ENCODE results near the gene PSMA5.

PSMA5 gene

DNA sequence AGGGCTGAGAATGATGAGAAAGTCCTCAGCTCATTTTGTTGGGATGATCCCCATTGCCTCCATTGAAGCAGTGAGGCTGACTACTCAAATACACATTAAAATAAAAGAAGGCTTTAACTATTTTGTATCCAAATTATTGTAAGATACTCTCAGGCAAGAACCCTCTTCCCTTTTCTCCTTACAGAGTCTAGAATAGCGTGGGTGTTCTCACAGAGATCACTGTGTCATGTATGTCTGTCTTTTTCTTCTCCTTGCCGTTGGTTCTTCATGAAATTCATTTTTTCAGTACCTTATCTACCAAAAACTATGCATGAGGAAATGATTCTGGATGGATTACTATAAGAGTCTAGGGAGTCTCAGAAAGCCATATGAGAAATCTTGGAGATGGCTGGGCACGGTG, 58.6 kb downstream of the PSMA5 start:
- DNase-seq = no peak

DNA sequence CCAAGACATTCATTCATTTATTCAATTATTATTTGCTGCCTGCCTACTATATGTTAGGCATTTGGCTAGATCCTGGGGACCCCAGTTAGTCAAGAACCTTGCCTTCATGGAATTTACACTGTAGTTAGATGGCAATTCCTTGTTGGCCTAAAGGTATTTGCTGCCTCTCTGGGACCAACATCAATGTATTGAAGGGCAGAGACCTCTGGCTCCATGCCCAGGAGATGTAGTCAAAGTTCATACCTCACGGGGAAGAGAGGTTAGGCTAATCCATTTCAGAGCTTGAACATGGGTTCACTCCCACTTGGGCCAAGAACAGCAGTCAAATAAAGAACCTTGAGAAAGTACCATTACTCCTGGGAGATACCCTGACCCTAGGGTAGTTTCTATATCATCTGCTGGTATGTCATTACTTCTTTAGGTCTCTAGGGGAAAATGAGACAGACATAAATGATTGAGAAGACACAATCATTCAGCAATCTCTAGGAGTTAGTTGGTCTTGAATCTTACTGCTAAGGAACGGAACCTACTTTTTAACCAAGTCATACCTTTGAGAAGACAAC, 60.5 kb downstream of the PSMA5 start:
- DNase-seq = no peak

DNA sequence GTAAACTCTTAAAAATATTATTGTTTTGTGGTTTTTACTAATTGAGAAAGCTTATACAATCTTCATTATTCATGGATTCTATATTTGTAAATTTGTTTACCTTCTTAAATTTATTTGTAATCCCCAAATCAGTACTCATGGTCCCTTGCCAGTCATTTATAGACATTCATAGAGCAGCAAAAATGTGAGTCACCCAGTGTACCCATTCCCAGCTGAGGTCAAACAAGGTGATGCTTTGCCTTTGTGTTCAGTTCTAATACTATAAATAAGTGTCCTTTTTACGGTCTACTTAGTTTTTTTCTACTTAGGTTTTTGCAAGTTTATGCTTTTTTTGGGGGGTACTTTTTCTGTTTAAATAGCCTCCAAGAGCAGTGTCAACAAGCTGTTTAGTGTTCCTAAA, 64.6 kb downstream of the PSMA5 start:
- DNase-seq = no peak

DNA sequence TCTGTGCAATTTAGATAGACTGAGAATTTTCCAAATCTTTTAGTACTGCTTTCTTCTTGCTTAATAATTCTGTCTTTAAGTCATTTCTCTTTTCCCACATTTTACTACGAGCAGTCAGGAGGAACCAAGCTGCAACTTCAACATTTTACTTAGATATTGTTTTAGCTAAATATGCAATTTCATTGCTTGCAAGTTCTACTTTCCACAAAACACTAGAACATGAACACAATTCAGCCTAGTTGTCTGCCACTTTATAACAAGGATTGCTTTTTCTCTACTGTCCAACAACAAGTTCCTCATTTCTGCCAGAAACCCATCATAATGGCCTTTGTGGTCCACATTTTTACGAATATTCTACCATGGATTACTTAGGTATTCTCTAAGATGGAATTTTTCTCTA, 65.2 kb downstream of the PSMA5 start:
- DNase-seq = no peak

DNA sequence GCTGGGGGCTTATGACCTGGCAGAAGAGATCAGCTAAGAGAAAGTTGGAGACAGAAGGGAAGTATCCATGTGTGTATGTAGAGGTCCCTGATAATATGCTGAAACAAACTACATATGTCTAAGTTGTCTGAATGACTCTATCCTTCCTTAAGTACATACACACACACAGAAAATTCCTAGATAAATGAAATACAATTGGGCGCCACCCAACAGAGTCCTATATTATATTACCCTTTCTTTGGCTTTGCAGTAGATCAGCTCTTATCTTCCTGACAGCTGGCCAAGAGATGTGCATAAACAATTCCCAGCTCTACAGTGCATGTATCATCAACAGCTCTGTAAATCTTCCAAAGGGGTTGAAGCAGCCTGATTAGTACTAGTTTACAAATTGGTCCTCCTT, 68.6 kb downstream of the PSMA5 start:
- no peak for DNase-seq

DNA sequence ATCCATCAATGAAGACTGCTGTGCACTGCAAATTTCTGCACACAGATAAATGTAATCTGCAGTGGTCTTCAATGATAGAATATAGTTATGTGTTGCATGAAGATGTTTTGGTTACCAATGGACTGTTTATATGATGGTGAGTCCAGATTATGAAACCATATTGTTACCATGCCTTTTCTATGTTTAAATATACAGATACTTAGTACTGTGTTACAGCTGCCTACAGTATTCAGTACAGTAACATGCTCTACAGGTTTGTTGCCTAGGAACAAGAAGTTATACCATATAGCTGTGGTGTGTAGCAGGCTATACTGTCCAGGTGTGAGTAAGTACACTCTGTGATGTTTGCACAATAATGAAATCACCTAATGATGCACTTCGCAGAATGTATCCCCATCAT, 69.3 kb downstream of the PSMA5 start:
- DNase-seq = no peak

DNA sequence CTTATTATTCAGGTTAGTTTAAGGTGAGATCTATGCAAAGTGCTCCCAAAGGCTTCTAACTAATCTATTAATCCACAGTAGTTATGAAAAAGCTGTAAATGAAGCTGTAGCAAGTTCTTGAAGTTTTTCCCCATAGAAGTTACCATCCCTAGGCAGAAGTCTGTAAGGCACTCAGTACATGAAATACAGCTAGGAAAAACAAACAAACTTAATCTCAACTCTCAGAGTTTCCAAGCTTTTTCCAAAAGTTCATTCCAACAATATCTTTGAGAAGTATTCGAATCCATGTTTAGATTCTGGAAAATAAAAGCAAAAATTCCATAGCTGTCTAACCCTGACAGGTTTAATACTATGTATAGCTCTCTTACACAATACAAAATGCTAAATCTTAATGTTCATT, 69.7 kb downstream of the PSMA5 start:
- DNase-seq = no peak

DNA sequence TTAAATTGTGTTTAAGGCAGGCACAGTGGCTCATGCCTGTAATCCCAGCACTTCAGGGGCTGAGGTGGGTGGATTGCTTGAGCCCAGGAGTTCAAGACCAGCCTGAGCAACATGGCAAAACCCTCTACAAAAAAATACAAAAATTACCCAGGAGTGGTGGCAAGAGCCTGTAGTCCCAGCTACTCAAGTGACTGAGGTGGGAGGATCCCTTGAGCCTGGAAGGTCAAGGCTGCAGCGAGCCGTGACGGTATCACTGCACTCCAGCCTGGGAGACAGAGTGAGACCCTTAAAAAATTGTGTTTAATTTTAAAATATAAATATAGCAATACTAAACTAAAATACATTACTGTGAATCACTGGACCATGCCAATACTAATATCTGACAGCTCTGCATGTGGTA, 71.3 kb downstream of the PSMA5 start:
- DNase-seq = no peak

DNA sequence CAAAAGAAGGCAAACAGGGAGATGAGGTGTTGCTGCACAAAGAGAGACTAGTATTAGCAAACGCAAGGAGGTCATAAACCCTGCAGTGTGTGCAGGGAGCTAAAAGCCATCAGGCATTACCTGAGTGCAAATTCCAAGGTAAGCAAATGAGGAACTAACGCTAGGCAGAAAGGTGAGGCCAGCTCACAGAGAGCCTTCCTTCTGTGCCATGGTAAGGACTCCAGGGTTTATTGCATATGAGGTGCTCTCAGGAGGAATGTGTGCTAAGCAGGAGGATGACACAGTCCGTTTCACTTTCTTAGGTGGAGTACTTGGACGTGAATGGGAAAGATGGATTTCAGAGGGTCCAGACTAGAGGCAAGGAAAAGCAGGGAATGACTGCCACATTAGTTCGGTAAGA, 74.8 kb downstream of the PSMA5 start:
- DNase-seq = no peak

DNA sequence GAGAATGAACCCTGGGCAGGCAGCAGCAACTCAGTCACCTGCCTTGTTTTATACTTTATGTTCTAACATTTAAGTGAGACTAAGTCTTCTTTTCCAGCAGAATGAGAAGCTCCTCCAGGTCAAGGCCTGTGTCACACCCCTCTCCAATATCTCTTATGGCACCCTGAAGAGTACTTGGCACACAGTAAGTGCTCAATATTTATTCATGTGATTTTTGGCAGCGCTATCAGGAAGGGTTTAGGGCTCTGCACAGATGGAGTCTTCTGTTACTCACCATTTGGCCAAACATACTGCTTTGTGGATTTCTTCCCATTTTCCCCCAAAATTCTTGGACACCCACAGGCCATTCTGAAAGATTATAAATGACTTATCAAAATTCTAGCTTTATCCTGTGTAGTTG, 75.6 kb downstream of the PSMA5 start:
- no peak for DNase-seq

DNA sequence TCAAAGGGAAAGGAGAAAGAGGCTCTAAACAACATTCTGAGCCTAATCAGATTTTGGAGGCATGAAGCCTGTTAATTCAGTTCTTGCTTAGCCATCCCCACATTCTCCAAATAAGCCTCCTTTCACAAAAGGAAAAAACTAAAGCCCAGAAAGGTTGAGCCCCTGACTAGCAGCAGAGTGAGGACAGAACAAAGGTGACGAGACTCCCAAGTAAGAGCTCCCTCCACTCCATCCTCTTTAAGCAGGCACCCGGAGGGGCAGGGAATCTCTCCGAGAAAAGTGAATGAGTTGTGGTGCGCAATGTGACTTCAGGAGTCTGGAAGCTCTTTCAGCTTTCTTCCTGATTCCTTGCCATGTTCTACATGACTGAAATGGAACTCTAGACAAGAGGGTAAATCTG, 76.1 kb downstream of the PSMA5 start:
- no peak for DNase-seq
